Activated naive CD8-positive, alpha-beta T cell treated with anti-CD3 and anti-CD28 coated beads, Interleukin-2, amount 10 ng/mL, durations not matched to agents 7 days and 5 days (primary cell): ENCODE measurements around the gene REL. TPM values are rescaled to one million over a fixed set of nuclear protein-coding genes. Genes with fewer than 3 reads are reported as not detected.
"Not testable (repeated sequence)": the region's sequence is repeated elsewhere in the genome, so short reads cannot be mapped to it uniquely, and the experiment has no call there.

ENCODE experiments used
- ATAC-seq: fragments of 150-1000 bp; cut with Tn5 transposase; one replicate; pipeline ENCODE4 v1.10.0; 2021; ENCODE audit warnings: low read depth, moderate library complexity
- POLR2A ChIA-PET: fragments of 350-600 bp; sonication (Branson Sonifier 250); formaldehyde crosslinking; loops from one replicate; lab custom pipeline; 2021; ENCODE audit warnings: antibody characterized with exemption; lab: Charles Lee
- DNase-seq: peaks from one replicate; pipeline ENCODE4 v3.0.0; 2021
- H3K27ac Mint-ChIP-seq: one replicate; pipeline ENCODE4 v1.8.0; 2022; ENCODE audit warnings: mild to moderate bottlenecking, mixed read lengths
- H3K27me3 Mint-ChIP-seq: one replicate; pipeline ENCODE4 v1.8.0; 2022; ENCODE audit warnings: mild to moderate bottlenecking, moderate library complexity, mixed read lengths
- H3K36me3 Mint-ChIP-seq: one replicate; pipeline ENCODE4 v1.8.0; 2021; ENCODE audit warnings: mild to moderate bottlenecking, mixed read lengths
- H3K4me1 Mint-ChIP-seq: one replicate; pipeline ENCODE4 v1.8.0; 2021; ENCODE audit warnings: mixed read lengths
- H3K4me3 Mint-ChIP-seq: one replicate; pipeline ENCODE4 v1.8.0; 2022; ENCODE audit warnings: mild to moderate bottlenecking, moderate library complexity, mixed read lengths
- H3K9me3 Mint-ChIP-seq: one replicate; pipeline ENCODE4 v1.8.0; 2021; ENCODE audit warnings: mixed read lengths
- total RNA-seq, 2 experiments: library from RNA; stranded (reverse); gene quantifications; one replicate each; pipeline ENCODE4 v1.2.3, GENCODE V29; 2021

REL gene
- total RNA-seq, 2 experiments from 2014 or later = 27.9 to 28.8 TPM

GRCh38 chr2:60852282-60852860 lies 29.0 kb upstream of the REL start:
- no peak for ATAC-seq
- Mint-ChIP-seq H3K36me3 (no peaks in the 10 kb centered on the region), H3K4me1 (peaks cover 3% of the 10 kb centered on the region), H3K9me3 (no peaks in the 10 kb centered on the region), H3K4me3 (no peak overlapping the region), H3K27me3 (peaks cover 7% of the 10 kb centered on the region), H3K27ac (no peak overlapping the region)
- POLR2A ChIA-PET = no interaction called here
- DNase-seq = no peak

DNA sequence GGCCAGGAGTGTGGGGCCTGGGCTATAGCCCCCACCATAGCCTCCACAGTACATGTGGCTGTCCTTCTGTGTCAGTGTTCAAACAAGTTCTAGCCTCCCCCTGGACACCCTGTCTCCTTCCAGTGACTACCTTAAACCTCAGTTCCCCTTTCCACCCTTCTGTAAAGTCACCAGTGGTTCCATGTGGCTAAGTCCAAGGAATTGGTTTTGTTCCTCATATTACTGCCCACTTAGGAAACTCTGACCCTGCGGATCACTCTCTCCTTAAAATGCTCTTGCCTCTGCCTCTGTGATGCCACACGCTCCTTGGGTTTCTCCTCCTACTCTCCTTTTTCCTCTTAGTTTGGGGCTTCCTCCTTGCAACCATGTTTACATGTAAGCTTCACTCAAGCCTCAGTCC lies 27.8 kb upstream of the REL start:
- Mint-ChIP-seq H3K27ac (no peak overlapping the region), H3K4me3 (no peak overlapping the region), H3K4me1 (peaks cover 3% of the 10 kb centered on the region), H3K27me3 (peaks cover 7% of the 10 kb centered on the region), H3K36me3 (no peaks in the 10 kb centered on the region), H3K9me3 (no peaks in the 10 kb centered on the region)
- DNase-seq = no peak
- POLR2A ChIA-PET = no interaction called here
- ATAC-seq = no peak

DNA sequence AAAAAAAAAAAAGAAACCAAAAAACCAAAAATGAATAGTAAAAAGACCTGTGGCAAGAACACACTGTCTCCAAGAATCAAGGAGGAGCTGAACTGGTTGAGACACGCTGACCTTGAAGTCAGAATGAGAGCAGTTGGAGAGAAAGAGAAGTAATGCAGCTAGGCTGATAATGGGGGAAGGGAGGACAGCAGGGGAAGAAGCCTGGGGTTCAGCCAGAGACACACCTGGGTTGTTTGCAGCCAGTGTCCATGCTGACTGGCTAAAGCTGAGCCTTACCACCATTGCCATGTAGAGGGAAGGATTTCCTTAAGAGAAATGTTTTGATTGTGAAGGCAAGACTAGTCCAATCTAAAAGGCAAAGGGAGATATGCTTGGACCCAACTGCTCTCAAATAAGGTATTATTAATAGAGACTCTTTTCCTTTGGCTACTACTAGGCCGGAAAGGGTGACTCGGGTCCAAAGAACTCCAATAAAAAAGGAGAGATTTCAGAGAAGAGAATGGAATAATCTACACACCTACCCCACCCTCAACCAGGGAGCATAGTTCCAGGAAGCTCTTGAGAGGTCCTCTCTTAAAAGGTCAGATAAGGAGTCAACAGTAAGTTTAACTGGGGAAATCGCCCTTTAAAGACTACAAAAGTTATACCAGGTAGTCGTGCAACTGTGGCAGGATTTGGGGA lies 25.2 kb upstream of the REL start:
- H3K27ac Mint-ChIP-seq = no peak overlapping the region
- ATAC-seq = no peak
- no peaks in the 10 kb centered on the region for H3K36me3 Mint-ChIP-seq

DNA sequence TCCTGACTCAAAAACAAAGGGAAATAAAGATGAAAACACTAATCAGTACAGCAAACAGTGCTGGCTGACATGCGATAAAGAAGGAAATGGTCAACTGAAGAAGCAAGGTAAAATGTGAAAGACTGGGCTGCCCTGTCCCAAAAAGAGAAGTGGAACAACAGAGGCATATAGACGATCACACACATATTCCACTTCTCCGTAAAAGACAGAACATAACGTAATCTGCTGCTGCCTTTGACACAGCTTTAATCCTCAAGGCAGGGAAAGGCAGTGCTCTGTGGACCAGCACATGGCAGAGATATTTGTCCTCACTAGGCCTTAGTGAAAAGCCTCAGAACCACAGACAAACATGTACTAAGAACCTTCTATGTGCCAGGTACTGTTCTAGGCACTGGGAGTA lies 24.3 kb upstream of the REL start:
- Mint-ChIP-seq H3K27ac (no peak overlapping the region), H3K27me3 (peaks cover 6% of the 10 kb centered on the region), H3K4me1 (peaks cover 4% of the 10 kb centered on the region), H3K9me3 (no peaks in the 10 kb centered on the region), H3K36me3 (no peaks in the 10 kb centered on the region), H3K4me3 (no peak overlapping the region)
- DNase-seq = no peak
- no peak for ATAC-seq
- POLR2A ChIA-PET = no interaction called here

More for the DNA sequence above, 25.2 kb upstream of the REL start:
- Mint-ChIP-seq H3K9me3 (no peaks in the 10 kb centered on the region), H3K4me3 (no peak overlapping the region), H3K4me1 (no peaks in the 10 kb centered on the region), H3K27me3 (peaks cover 7% of the 10 kb centered on the region)
- POLR2A ChIA-PET = interaction anchor here (0.8 kb wide), 1 partner anchor 34 kb away, joined by 3 read pairs; no protein-coding TSS in a partner anchor
- DNase-seq = no peak

DNA sequence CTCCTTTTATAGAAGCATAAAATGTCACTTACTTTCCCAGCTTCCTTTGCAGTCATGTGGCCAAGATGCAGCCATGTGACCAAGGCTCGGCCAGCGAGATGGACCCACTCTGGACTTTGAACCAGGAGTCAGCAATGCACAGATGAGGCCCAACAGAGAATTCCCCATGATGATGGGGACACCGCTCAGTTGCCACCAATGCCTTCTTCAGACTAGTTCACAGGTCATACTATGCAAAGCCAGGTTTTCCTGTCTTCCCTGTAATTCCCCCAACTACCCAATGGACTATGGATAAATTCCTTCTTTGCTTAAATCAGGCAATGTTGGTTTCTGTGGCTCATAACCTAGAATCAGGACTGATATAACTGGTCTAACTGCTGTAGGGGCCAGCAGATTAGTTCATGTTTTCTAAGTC lies 22.5 kb upstream of the REL start:
- DNase-seq = no peak
- Mint-ChIP-seq H3K4me1 (peaks cover 9% of the 10 kb centered on the region), H3K27me3 (peaks cover 2% of the 10 kb centered on the region), H3K9me3 (peaks cover 4% of the 10 kb centered on the region), H3K27ac (no peak overlapping the region), H3K36me3 (no peaks in the 10 kb centered on the region), H3K4me3 (no peak overlapping the region)
- ATAC-seq = no peak
- POLR2A ChIA-PET = no interaction called here

GRCh38 chr2:60861736-60862135 lies 19.6 kb upstream of the REL start:
- ATAC-seq = no peak
- DNase-seq = no peak
- POLR2A ChIA-PET = no interaction called here
- peaks cover 12% of the 10 kb centered on the region for H3K36me3 Mint-ChIP-seq
- H3K4me3 Mint-ChIP-seq = no peak overlapping the region
- H3K9me3 Mint-ChIP-seq = peaks cover 9% of the 10 kb centered on the region
- H3K27me3 Mint-ChIP-seq = peaks cover 2% of the 10 kb centered on the region
- H3K27ac Mint-ChIP-seq = no peak overlapping the region
- peaks cover 9% of the 10 kb centered on the region for H3K4me1 Mint-ChIP-seq

DNA sequence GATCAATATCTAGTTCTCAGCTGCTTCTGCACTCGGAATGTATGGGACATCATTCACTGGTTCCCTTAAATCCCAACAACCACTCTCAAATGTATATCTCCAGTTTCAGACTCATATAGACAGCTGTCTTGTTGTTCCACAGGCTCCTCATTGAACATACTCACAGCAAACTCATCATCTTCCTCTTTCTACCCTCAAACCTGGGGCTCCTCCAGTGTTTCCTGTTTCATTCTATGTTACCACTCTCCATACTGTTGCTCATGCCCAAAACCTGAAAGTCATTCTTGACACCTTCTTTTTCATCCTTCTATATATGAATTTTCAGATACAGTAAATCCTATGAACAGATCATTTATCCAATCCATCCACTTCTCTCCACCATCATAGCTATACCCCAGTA lies 18.7 kb upstream of the REL start:
- Mint-ChIP-seq H3K27me3 (peaks cover 2% of the 10 kb centered on the region), H3K9me3 (peaks cover 15% of the 10 kb centered on the region), H3K36me3 (peaks cover 18% of the 10 kb centered on the region), H3K4me1 (peaks cover 14% of the 10 kb centered on the region), H3K27ac (no peak overlapping the region), H3K4me3 (no peak overlapping the region)
- ATAC-seq (no peak), DNase-seq (no peak)
- POLR2A ChIA-PET = no interaction called here

- H3K27ac Mint-ChIP-seq, POLR2A ChIA-PET, H3K27me3 Mint-ChIP-seq, ATAC-seq, DNase-seq, H3K4me3 Mint-ChIP-seq: not testable (repeated sequence)
- H3K9me3 Mint-ChIP-seq = peaks cover 19% of the 10 kb centered on the region
- H3K36me3 Mint-ChIP-seq = peaks cover 29% of the 10 kb centered on the region
- peaks cover 20% of the 10 kb centered on the region for H3K4me1 Mint-ChIP-seq
Measured at GRCh38 chr2:60865361-60865760, 16.0 kb upstream of the REL start.

- no peak for ATAC-seq
- Mint-ChIP-seq H3K4me3 (peak overlapping the region; percentile 31), H3K27me3 (no peaks in the 10 kb centered on the region), H3K4me1 (peaks cover 16% of the 10 kb centered on the region), H3K36me3 (peaks cover 29% of the 10 kb centered on the region), H3K27ac (peak overlapping the region; percentile 68), H3K9me3 (peaks cover 19% of the 10 kb centered on the region)
- DNase-seq = no peak
- POLR2A ChIA-PET = interaction anchor here (0.8 to 2.2 kb wide), 3 partner anchors 9 to 46 kb away, joined by 3 to 17 read pairs (median 3); partner anchors contain the start of gene REL
Measured at GRCh38 chr2:60867007-60867406, 14.4 kb upstream of the REL start.

GRCh38 chr2:60867848-60868247 lies 13.5 kb upstream of the REL start:
- H3K27ac Mint-ChIP-seq = peak overlapping the region; percentile 92
- H3K27me3 Mint-ChIP-seq = no peaks in the 10 kb centered on the region
- ATAC-seq (peak; percentile 96), DNase-seq (no peak)
- H3K9me3 Mint-ChIP-seq = peaks cover 16% of the 10 kb centered on the region
- H3K36me3 Mint-ChIP-seq = peaks cover 29% of the 10 kb centered on the region
- H3K4me3 Mint-ChIP-seq = peak overlapping the region; percentile 62
- POLR2A ChIA-PET = interaction anchor here (1.0 to 2.2 kb wide), 3 partner anchors 14 to 309 kb away, joined by 3 to 17 read pairs (median 3); partner anchors contain the start of gene REL
- H3K4me1 Mint-ChIP-seq = peaks cover 14% of the 10 kb centered on the region

DNA sequence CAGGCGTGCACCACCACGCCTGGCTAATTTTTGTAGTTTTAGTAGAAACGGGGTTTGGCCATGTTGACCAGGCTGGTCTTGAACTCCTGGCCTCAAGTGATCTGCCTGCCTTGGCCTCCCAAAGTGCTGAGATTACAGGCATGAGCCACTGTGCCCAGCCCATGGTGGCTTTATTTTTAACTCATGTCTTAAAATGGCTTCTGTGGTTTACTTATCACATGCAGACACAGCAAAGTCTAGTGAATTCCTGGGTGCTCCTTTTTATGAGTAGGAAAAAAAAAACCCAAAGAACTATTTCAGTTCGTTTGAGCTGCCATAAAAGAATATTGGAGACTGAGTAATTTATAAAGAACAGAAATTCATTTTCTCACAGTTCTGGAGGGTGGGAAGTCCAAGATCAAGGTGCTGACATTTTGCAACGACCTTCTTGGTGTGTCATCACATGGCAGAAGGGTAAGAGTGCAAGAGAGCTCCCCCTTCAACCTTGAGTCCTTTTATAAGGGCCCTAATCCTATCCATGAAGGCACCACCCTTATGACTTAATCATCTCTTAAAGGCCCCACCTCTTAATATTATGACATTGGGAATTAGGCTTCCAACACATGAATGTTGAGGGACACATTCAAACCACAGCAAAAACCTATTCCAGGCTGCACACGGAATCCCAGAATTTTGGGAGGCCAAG lies 12.6 kb upstream of the REL start:
- Mint-ChIP-seq H3K4me1 (peaks cover 14% of the 10 kb centered on the region), H3K27me3 (no peaks in the 10 kb centered on the region), H3K9me3 (peaks cover 16% of the 10 kb centered on the region), H3K4me3 (no peak overlapping the region), H3K27ac (peak overlapping the region; percentile 92), H3K36me3 (peaks cover 31% of the 10 kb centered on the region)
- POLR2A ChIA-PET = interaction anchor here (1.0 to 2.2 kb wide), 4 partner anchors 12 to 308 kb away, joined by 3 to 17 read pairs (median 5); partner anchors contain the start of gene REL
- DNase-seq (no peak), ATAC-seq (no peak)

DNA sequence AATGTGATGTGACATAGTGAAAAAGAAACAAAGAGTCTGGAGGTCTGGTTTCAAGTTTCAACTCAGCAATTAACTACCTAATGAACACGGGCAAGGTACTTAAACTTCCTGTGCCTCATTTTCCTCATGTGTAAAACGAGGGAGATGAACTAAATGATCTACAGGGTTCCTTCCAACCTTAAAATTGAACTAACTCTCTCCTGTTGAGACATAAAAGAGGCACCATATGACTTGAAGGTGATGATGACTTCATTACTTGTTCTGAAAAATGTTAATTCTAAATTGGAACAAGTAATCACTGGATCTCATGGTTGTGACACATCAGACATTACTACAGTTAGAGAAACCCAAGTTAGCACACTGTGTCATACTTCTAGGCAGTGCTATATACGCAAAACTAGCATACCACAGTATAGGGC lies 8.9 kb upstream of the REL start:
- no peak overlapping the region for H3K4me3 Mint-ChIP-seq
- DNase-seq = no peak
- H3K27ac Mint-ChIP-seq = no peak overlapping the region
- peaks cover 7% of the 10 kb centered on the region for H3K9me3 Mint-ChIP-seq
- H3K27me3 Mint-ChIP-seq = no peaks in the 10 kb centered on the region
- peaks cover 9% of the 10 kb centered on the region for H3K4me1 Mint-ChIP-seq
- POLR2A ChIA-PET = no interaction called here
- no peak for ATAC-seq
- H3K36me3 Mint-ChIP-seq = peaks cover 15% of the 10 kb centered on the region

DNA sequence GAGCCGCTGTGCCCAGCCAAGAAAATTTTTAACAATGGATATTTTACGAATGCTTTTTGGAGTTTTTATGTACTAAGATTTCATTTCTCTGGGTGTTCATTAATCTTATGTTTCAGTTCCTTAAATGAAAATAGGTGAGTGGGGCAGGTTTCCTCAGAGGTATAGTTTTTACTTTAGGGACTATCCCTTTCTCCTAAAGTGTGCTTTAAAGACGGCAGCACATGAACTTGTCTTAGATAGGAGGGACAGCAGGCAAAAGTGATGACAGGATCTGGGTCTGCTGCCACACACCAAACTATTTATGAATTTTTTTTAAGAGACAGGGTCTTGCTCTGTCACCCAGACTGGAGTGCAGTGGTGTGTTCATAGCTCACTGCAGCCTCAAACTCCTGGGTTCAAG lies 8.0 kb upstream of the REL start:
- peaks cover 2% of the 10 kb centered on the region for H3K9me3 Mint-ChIP-seq
- no peak overlapping the region for H3K4me3 Mint-ChIP-seq
- H3K4me1 Mint-ChIP-seq = peaks cover 4% of the 10 kb centered on the region
- POLR2A ChIA-PET = no interaction called here
- H3K27me3 Mint-ChIP-seq = no peaks in the 10 kb centered on the region
- DNase-seq = no peak
- peaks cover 7% of the 10 kb centered on the region for H3K36me3 Mint-ChIP-seq
- ATAC-seq = no peak
- H3K27ac Mint-ChIP-seq = no peak overlapping the region
